Mononuclear cell (primary cell): Measurements from ENCODE around the gene FAM131B. TPM values are rescaled to one million over a fixed set of nuclear protein-coding genes. Genes with fewer than 3 reads are reported as not detected.

Source experiments
- H3K27me3 ChIP-seq: 2 replicates; pipeline ENCODE4 v1.6.0; 2011; ENCODE audit warnings: low read length, control low read depth; ENCODE audit not compliant: insufficient read depth
- H3K4me1 ChIP-seq: 2 replicates; pipeline ENCODE4 v1.5.1; 2011; ENCODE audit warnings: mild to moderate bottlenecking, low read length, control low read depth; ENCODE audit not compliant: insufficient read depth
- H3K4me3 ChIP-seq: 2 replicates; pipeline ENCODE4 v1.5.1; 2011; ENCODE audit warnings: mild to moderate bottlenecking, low read length, moderate library complexity
- H3K9me3 ChIP-seq: 2 replicates; pipeline ENCODE4 v1.5.1; 2011; ENCODE audit warnings: low read depth, mild to moderate bottlenecking, control low read depth, low read length
- total RNA-seq: library from RNA; depleted of rRNA; stranded (reverse); fragments of >200 nt; gene quantifications from one replicate; pipeline ENCODE4 v1.2.3, GENCODE V29; 2012

Gene FAM131B
- total RNA-seq, 1 donor, result 0.84 TPM

- H3K27me3 ChIP-seq, result peaks cover 21% of the 10 kb centered on the region
- no peaks in the 10 kb centered on the region for H3K9me3 ChIP-seq
- H3K4me3 ChIP-seq, result no peak overlapping the region
- peaks cover 11% of the 10 kb centered on the region for H3K4me1 ChIP-seq
These were observed 2.7 kb downstream of the FAM131B start for GRCh38 chr7:143359771-143360353.

GRCh38 chr7:143358626-143359025 lies 3.9 kb downstream of the FAM131B start:
- peaks cover 11% of the 10 kb centered on the region for H3K4me1 ChIP-seq
- H3K27me3 ChIP-seq, result peaks cover 9% of the 10 kb centered on the region
- H3K9me3 ChIP-seq, result no peaks in the 10 kb centered on the region
- H3K4me3 ChIP-seq, result no peak overlapping the region

- Histone ChIP-seq H3K9me3 (no peaks in the 10 kb centered on the region), H3K4me1 (peaks cover 5% of the 10 kb centered on the region), H3K27me3 (no peaks in the 10 kb centered on the region), H3K4me3 (no peak overlapping the region)
These were observed 6.0 kb downstream of the FAM131B start for GRCh38 chr7:143356414-143357050.

GRCh38 chr7:143355450-143356385 lies 6.8 kb downstream of the FAM131B start:
- peaks cover 5% of the 10 kb centered on the region for H3K4me1 ChIP-seq
- no peak overlapping the region for H3K4me3 ChIP-seq
- H3K9me3 ChIP-seq, result no peaks in the 10 kb centered on the region
- H3K27me3 ChIP-seq, result no peaks in the 10 kb centered on the region

GRCh38 chr7:143354965-143355364 lies 7.5 kb downstream of the FAM131B start:
- Histone ChIP-seq H3K4me1 (peaks cover 4% of the 10 kb centered on the region), H3K27me3 (no peaks in the 10 kb centered on the region), H3K4me3 (no peak overlapping the region), H3K9me3 (no peaks in the 10 kb centered on the region)

GRCh38 chr7:143354376-143354775 lies 8.1 kb downstream of the FAM131B start:
- Histone ChIP-seq H3K27me3 (no peaks in the 10 kb centered on the region), H3K9me3 (no peaks in the 10 kb centered on the region), H3K4me1 (no peaks in the 10 kb centered on the region), H3K4me3 (no peak overlapping the region)

- Histone ChIP-seq H3K27me3 (peaks cover 2% of the 10 kb centered on the region), H3K4me3 (no peak overlapping the region), H3K4me1 (no peaks in the 10 kb centered on the region), H3K9me3 (no peaks in the 10 kb centered on the region)
These were observed 9.9 kb downstream of the FAM131B start for GRCh38 chr7:143352531-143353002.

- no peaks in the 10 kb centered on the region for H3K9me3 ChIP-seq
- peaks cover 3% of the 10 kb centered on the region for H3K27me3 ChIP-seq
- no peak overlapping the region for H3K4me3 ChIP-seq
- H3K4me1 ChIP-seq, result no peaks in the 10 kb centered on the region
These were observed 10.9 kb downstream of the FAM131B start for GRCh38 chr7:143351574-143351973.

- Histone ChIP-seq H3K4me3 (no peak overlapping the region), H3K4me1 (no peaks in the 10 kb centered on the region), H3K27me3 (peaks cover 5% of the 10 kb centered on the region), H3K9me3 (no peaks in the 10 kb centered on the region)
These were observed 11.5 kb downstream of the FAM131B start for GRCh38 chr7:143351060-143351459.

GRCh38 chr7:143347950-143348349 lies 14.6 kb downstream of the FAM131B start:
- H3K27me3 ChIP-seq, result peaks cover 5% of the 10 kb centered on the region
- H3K4me3 ChIP-seq, result no peak overlapping the region
- peaks cover 9% of the 10 kb centered on the region for H3K4me1 ChIP-seq
- no peaks in the 10 kb centered on the region for H3K9me3 ChIP-seq

GRCh38 chr7:143346018-143346417 lies 16.5 kb downstream of the FAM131B start:
- no peaks in the 10 kb centered on the region for H3K9me3 ChIP-seq
- peaks cover 9% of the 10 kb centered on the region for H3K4me1 ChIP-seq
- peaks cover 5% of the 10 kb centered on the region for H3K27me3 ChIP-seq
- H3K4me3 ChIP-seq, result no peak overlapping the region

GRCh38 chr7:143345428-143345900 lies 17.0 kb downstream of the FAM131B start:
- Histone ChIP-seq H3K9me3 (no peaks in the 10 kb centered on the region), H3K4me1 (peaks cover 9% of the 10 kb centered on the region), H3K4me3 (no peak overlapping the region), H3K27me3 (peaks cover 5% of the 10 kb centered on the region)

GRCh38 chr7:143343596-143343995 lies 18.9 kb downstream of the FAM131B start:
- H3K4me1 ChIP-seq, result peaks cover 9% of the 10 kb centered on the region
- H3K4me3 ChIP-seq, result no peak overlapping the region
- peaks cover 5% of the 10 kb centered on the region for H3K27me3 ChIP-seq
- H3K9me3 ChIP-seq, result no peaks in the 10 kb centered on the region

- peaks cover 2% of the 10 kb centered on the region for H3K27me3 ChIP-seq
- H3K4me3 ChIP-seq, result no peak overlapping the region
- H3K9me3 ChIP-seq, result no peaks in the 10 kb centered on the region
- peaks cover 9% of the 10 kb centered on the region for H3K4me1 ChIP-seq
These were observed 20.7 kb downstream of the FAM131B start for GRCh38 chr7:143341842-143342241.

- Histone ChIP-seq H3K4me3 (no peak overlapping the region), H3K27me3 (no peaks in the 10 kb centered on the region), H3K4me1 (no peaks in the 10 kb centered on the region), H3K9me3 (no peaks in the 10 kb centered on the region)
These were observed 25.3 kb downstream of the FAM131B start for GRCh38 chr7:143337216-143337615.
